OCI-LY7 (cell line): ENCODE data around the gene TCF25.

ENCODE experiments used
- EZH2phosphoT487 ChIP-seq: fragments of 200-600 bp; sonication (generic); IDR thresholded peaks from 2 replicates; pipeline ENCODE4 v1.6.1; 2018; ENCODE audit warnings: low read depth, borderline replicate concordance, mild to moderate bottlenecking, mixed run types, antibody characterized with exemption, low read length, moderate library complexity, mixed read lengths
- TF ChIP-seq, protein P1 (sequence below): fragments of 200-600 bp; sonication (generic); conservative IDR thresholded peaks from 2 replicates; pipeline ENCODE4 v1.5.1; 2014; ENCODE audit warnings: mild to moderate bottlenecking, antibody characterized with exemption, low read length, moderate library complexity, mixed read lengths

DNA sequence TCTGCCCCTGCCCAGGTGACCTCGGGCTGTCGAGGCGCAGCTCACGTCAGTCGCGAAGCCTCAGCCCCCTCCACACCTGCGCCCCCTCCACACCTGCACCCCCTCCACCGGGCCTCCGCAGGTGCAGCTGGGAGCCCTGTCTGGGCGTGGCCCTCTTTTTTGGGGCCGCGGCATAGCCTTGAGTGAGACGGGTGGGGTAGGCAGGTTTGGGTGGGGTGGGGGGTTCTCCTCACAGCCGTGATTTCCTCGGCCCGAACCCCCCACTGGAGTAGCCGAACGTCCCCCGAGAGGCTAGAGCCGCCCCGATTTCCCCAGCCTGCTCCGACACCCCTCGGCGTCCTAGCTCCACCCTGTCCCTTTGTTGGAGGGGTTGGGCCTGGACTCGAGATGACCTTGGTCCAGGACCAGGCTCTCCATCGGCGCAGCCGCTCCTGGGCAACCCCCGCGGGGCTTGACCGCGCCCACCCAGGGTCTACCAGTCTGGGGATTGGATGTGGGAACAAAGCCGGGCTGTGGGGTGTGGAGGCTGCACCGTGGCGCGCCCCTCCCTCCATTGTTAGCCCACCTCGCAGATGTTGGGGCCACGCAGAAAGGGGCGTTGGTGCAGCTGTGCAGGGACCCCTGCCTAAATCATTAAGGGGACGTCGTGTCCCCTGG lies 50.4 kb downstream of the TCF25 start:
- TF ChIP-seq, protein P1, sequence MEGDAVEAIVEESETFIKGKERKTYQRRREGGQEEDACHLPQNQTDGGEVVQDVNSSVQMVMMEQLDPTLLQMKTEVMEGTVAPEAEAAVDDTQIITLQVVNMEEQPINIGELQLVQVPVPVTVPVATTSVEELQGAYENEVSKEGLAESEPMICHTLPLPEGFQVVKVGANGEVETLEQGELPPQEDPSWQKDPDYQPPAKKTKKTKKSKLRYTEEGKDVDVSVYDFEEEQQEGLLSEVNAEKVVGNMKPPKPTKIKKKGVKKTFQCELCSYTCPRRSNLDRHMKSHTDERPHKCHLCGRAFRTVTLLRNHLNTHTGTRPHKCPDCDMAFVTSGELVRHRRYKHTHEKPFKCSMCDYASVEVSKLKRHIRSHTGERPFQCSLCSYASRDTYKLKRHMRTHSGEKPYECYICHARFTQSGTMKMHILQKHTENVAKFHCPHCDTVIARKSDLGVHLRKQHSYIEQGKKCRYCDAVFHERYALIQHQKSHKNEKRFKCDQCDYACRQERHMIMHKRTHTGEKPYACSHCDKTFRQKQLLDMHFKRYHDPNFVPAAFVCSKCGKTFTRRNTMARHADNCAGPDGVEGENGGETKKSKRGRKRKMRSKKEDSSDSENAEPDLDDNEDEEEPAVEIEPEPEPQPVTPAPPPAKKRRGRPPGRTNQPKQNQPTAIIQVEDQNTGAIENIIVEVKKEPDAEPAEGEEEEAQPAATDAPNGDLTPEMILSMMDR = no peak
- no peak for TF ChIP-seq EZH2phosphoT487
